ENCODE data around the gene FH. TPM values are rescaled to one million over a fixed set of nuclear protein-coding genes. Genes with fewer than 3 reads are reported as not detected.
A peak's percentile ranks its signal among the peaks of the same experiment; 100 is the strongest.

Gene FH
- total RNA-seq, 1 experiment from 2014 or later = 87.9 TPM

DNA sequence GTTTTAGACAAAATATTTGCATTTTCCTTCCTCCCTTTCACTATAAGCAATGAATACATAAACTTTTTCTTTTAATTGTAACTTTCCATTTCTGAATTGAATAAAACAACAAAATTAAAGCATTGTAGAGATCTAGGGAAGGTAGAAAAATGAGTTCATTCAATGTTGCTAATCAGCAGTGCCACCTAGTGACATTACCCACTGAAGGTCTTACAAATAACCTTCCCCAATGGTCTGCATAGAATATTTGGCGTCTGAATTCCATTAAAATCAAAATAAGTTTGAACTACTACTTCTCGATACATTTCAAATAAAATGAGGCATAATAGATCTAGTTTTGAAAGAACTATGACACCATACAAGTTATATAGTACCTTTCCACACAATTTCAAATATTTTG, 19.6 kb downstream of the FH start:
- Histone ChIP-seq H3K4me3 (no peak overlapping the region), H3K4me1 (replicated peaks) (no peaks in the 10 kb centered on the region), H3K9me3 (replicated peaks) (no peaks in the 10 kb centered on the region), H3K27me3 (replicated peaks) (no peaks in the 10 kb centered on the region), H3K27ac (no peak overlapping the region), H3K36me3 (peaks cover 69% of the 10 kb centered on the region)
- DNase-seq (ENCODE audit: low read depth in 1 of 2, low spot score in 2 of 2) = peak in 1 of 2 experiments; percentile 21

DNA sequence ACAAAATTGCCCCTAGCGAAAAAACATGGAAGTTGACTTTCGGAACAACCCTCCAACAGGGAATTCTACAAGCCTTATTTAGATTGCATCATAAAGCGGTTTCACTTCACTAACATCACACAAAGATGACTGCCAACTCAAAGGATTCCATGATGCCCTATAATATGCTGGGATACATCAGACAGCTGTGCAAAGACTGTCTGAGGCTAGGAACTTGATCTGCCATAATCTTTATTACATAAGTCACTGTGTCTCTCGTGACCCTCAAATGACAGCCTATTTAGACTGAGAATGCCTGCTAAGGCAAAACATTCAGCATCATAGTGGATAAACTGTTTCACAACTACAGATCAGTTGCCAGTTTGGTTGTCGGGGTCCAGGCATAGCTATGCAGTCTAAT, 23.8 kb downstream of the FH start:
- H3K4me1 ChIP-seq (replicated peaks) = no peaks in the 10 kb centered on the region
- no peaks in the 10 kb centered on the region for H3K9me3 ChIP-seq (replicated peaks)
- H3K36me3 ChIP-seq = peaks cover 50% of the 10 kb centered on the region
- no peak overlapping the region for H3K27ac ChIP-seq
- H3K4me3 ChIP-seq = no peak overlapping the region
- H3K27me3 ChIP-seq (replicated peaks) = no peaks in the 10 kb centered on the region
- no peak for DNase-seq (ENCODE audit: low read depth in 1 of 2, low spot score in 2 of 2)

DNA sequence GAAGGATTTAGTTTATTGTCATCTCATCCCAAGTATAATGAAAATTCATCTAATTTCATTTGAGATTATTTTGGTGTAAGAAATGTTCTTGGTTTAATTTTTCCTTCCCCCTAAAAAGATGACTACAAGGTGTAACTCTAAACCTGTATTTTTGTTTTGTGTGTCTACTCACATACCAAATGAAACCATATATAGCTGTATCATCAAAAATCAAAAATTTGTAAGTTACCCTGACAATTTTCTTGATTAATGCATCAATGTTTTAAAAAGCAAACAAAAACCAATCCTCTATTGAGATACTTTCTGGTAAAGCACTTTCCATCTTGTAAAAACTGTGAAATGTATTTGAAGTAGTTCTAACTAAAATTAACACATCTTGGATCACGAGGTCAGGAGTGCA, 30.8 kb downstream of the FH start:
- Histone ChIP-seq H3K36me3 (peaks cover 3% of the 10 kb centered on the region), H3K4me3 (no peak overlapping the region), H3K27me3 (replicated peaks) (no peaks in the 10 kb centered on the region), H3K27ac (no peak overlapping the region), H3K9me3 (replicated peaks) (no peaks in the 10 kb centered on the region), H3K4me1 (replicated peaks) (peaks cover 22% of the 10 kb centered on the region)
- no peak for DNase-seq (ENCODE audit: low read depth in 1 of 2, low spot score in 2 of 2)

- Histone ChIP-seq H3K4me3 (no peak overlapping the region), H3K4me1 (replicated peaks) (peaks cover 47% of the 10 kb centered on the region), H3K27me3 (replicated peaks) (no peaks in the 10 kb centered on the region), H3K9me3 (replicated peaks) (no peaks in the 10 kb centered on the region), H3K36me3 (no peaks in the 10 kb centered on the region), H3K27ac (no peak overlapping the region)
- peak in 1 of 2 experiments; percentile 39 for DNase-seq (ENCODE audit: low read depth in 1 of 2, low spot score in 2 of 2)
Observed at GRCh38 chr1:241485554-241485992, 34.0 kb downstream of the FH start.

DNA sequence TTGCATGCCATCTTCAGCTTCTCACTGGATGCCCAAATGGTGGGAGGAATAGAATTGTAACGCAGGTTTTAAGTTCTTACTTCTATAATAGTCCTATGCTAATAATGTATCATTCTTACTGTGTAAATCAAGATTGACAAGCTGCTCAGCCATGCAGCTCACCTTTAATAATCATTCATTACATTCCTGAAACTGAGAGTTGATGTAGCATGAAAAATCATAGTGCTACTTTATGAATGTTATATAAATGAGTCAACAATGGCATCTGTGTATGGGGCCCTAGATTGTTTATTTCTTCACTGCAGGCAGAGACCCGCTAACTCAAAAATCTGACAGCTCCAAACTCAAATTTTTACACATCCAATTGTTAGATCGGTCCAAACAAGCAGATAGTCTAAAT, 34.4 kb downstream of the FH start:
- no peaks in the 10 kb centered on the region for H3K36me3 ChIP-seq
- no peak overlapping the region for H3K27ac ChIP-seq
- H3K27me3 ChIP-seq (replicated peaks) = no peaks in the 10 kb centered on the region
- H3K4me1 ChIP-seq (replicated peaks) = peaks cover 47% of the 10 kb centered on the region
- no peak for DNase-seq (ENCODE audit: low read depth in 1 of 2, low spot score in 2 of 2)
- H3K9me3 ChIP-seq (replicated peaks) = no peaks in the 10 kb centered on the region
- H3K4me3 ChIP-seq = no peak overlapping the region

DNA sequence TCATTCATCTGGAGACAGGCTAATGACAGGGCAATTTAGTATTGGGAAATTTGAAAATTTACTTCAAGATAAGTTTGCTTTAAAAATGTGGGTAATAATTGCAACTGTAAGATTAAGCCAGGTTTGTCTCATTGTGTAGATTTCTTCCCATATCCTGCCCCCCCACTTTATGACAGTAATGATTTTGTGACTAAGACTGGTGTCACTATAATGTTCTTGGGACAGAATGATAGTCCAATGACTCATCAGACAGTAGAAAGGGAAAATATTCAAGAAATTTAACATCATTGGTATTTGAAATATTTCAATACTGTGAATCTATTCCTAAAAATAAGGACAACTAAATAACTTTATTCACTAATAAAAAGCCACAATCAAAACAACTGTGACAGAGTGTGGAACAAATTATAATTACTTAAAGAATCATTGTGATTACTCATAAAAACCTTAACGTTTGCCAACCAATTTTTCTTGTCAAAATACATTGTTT, 36.7 kb downstream of the FH start:
- Histone ChIP-seq H3K27ac (peak overlapping the region; percentile 80), H3K4me3 (no peak overlapping the region), H3K9me3 (replicated peaks) (no peaks in the 10 kb centered on the region), H3K27me3 (replicated peaks) (no peaks in the 10 kb centered on the region), H3K36me3 (no peaks in the 10 kb centered on the region), H3K4me1 (replicated peaks) (peaks cover 47% of the 10 kb centered on the region)
- DNase-seq (ENCODE audit: low read depth in 1 of 2, low spot score in 2 of 2) = peak in 1 of 2 experiments; percentile 88

GRCh38 chr1:241479294-241479693, 40.3 kb downstream of the FH start:
- H3K4me3 ChIP-seq = no peak overlapping the region
- H3K36me3 ChIP-seq = no peaks in the 10 kb centered on the region
- H3K4me1 ChIP-seq (replicated peaks) = peaks cover 38% of the 10 kb centered on the region
- no peaks in the 10 kb centered on the region for H3K27me3 ChIP-seq (replicated peaks)
- DNase-seq (ENCODE audit: low read depth in 1 of 2, low spot score in 2 of 2) = no peak
- H3K9me3 ChIP-seq (replicated peaks) = no peaks in the 10 kb centered on the region
- no peak overlapping the region for H3K27ac ChIP-seq

DNA sequence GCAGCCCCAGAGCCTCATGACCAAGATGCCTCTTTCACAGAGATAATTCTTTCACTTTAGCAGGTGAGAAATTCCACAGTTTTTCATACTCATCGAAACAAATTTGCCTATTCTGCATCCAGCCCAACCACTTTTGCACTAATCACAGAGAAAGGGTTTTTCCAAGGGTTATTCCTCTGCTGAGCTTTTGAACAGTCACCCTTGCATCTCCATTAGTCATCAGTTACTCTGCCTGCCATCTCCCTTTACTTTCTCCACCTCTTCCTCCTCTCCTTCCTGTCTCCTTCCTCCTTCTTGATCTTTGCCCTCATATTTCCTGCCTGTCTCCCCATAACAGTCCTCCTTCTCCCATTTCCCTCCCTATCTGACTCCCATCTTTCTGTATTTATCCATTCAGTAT, 43.9 kb downstream of the FH start:
- no peak overlapping the region for H3K27ac ChIP-seq
- no peaks in the 10 kb centered on the region for H3K27me3 ChIP-seq (replicated peaks)
- H3K4me3 ChIP-seq = no peak overlapping the region
- no peaks in the 10 kb centered on the region for H3K9me3 ChIP-seq (replicated peaks)
- DNase-seq (ENCODE audit: low read depth in 1 of 2, low spot score in 2 of 2) = no peak
- no peaks in the 10 kb centered on the region for H3K36me3 ChIP-seq
- H3K4me1 ChIP-seq (replicated peaks) = peaks cover 8% of the 10 kb centered on the region

GRCh38 chr1:241473026-241473425, 46.5 kb downstream of the FH start:
- H3K4me3 ChIP-seq = no peak overlapping the region
- no peaks in the 10 kb centered on the region for H3K27me3 ChIP-seq (replicated peaks)
- no peaks in the 10 kb centered on the region for H3K36me3 ChIP-seq
- no peak for DNase-seq (ENCODE audit: low read depth in 1 of 2, low spot score in 2 of 2)
- H3K4me1 ChIP-seq (replicated peaks) = peaks cover 8% of the 10 kb centered on the region
- H3K27ac ChIP-seq = no peak overlapping the region
- H3K9me3 ChIP-seq (replicated peaks) = no peaks in the 10 kb centered on the region

GRCh38 chr1:241470908-241471590, 48.5 kb downstream of the FH start:
- Histone ChIP-seq H3K4me1 (replicated peaks) (peaks cover 8% of the 10 kb centered on the region), H3K4me3 (no peak overlapping the region), H3K9me3 (replicated peaks) (no peaks in the 10 kb centered on the region), H3K36me3 (no peaks in the 10 kb centered on the region), H3K27me3 (replicated peaks) (no peaks in the 10 kb centered on the region), H3K27ac (no peak overlapping the region)
- DNase-seq (ENCODE audit: low read depth in 1 of 2, low spot score in 2 of 2) = no peak

DNA sequence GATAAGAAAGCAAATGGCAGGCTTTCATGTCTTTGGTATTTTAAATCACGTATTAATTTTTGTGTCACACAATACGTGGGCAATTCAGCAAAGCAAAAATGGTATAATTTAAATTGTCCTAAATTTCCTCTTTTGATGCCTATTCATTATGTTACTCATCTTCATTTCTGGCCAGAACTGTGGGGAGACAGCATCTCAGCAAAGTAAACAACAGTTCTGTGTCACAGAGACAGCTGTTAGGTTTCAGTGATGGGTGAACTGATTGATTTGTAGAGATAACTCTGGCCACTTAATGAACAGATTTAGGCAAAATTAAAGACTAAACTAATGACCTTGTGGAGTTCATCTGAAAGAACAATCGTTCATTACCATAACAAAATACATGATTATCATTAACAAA, 49.2 kb downstream of the FH start:
- H3K9me3 ChIP-seq (replicated peaks) = no peaks in the 10 kb centered on the region
- H3K36me3 ChIP-seq = no peaks in the 10 kb centered on the region
- no peak overlapping the region for H3K27ac ChIP-seq
- H3K4me1 ChIP-seq (replicated peaks) = peaks cover under 1% of the 10 kb centered on the region
- H3K27me3 ChIP-seq (replicated peaks) = no peaks in the 10 kb centered on the region
- DNase-seq (ENCODE audit: low read depth in 1 of 2, low spot score in 2 of 2) = no peak
- H3K4me3 ChIP-seq = no peak overlapping the region

- H3K27ac ChIP-seq = no peak overlapping the region
- DNase-seq (ENCODE audit: low read depth in 1 of 2, low spot score in 2 of 2) = no peak
- no peaks in the 10 kb centered on the region for H3K9me3 ChIP-seq (replicated peaks)
- H3K27me3 ChIP-seq (replicated peaks) = no peaks in the 10 kb centered on the region
- no peak overlapping the region for H3K4me3 ChIP-seq
- no peaks in the 10 kb centered on the region for H3K4me1 ChIP-seq (replicated peaks)
- no peaks in the 10 kb centered on the region for H3K36me3 ChIP-seq
Observed at GRCh38 chr1:241465673-241466072, 53.9 kb downstream of the FH start.

- no peak for DNase-seq (ENCODE audit: low read depth in 1 of 2, low spot score in 2 of 2)
- no peaks in the 10 kb centered on the region for H3K36me3 ChIP-seq
- no peaks in the 10 kb centered on the region for H3K9me3 ChIP-seq (replicated peaks)
- no peak overlapping the region for H3K4me3 ChIP-seq
- H3K27ac ChIP-seq = no peak overlapping the region
- H3K27me3 ChIP-seq (replicated peaks) = no peaks in the 10 kb centered on the region
- no peaks in the 10 kb centered on the region for H3K4me1 ChIP-seq (replicated peaks)
Observed at GRCh38 chr1:241464985-241465384, 54.6 kb downstream of the FH start.

- H3K27me3 ChIP-seq (replicated peaks) = no peaks in the 10 kb centered on the region
- peaks cover 4% of the 10 kb centered on the region; the same call in 1 of the 2 replicates for H3K4me1 ChIP-seq (replicated peaks)
- H3K36me3 ChIP-seq = no peaks in the 10 kb centered on the region
- no peak overlapping the region for H3K27ac ChIP-seq
- no peak overlapping the region for H3K4me3 ChIP-seq
- no peaks in the 10 kb centered on the region for H3K9me3 ChIP-seq (replicated peaks)
- DNase-seq (ENCODE audit: low read depth in 1 of 2, low spot score in 2 of 2) = no peak
Observed at GRCh38 chr1:241462391-241462790, 57.2 kb downstream of the FH start.
